Chondrocyte (in vitro differentiated cells): ENCODE measurements around the gene RABL6. TPM values are rescaled to one million over a fixed set of nuclear protein-coding genes. Genes with fewer than 3 reads are reported as not detected.

ENCODE experiments used
- DNase-seq: peaks from one replicate; pipeline ENCODE4 v3.0.0; 2021; ENCODE audit warnings: mixed read lengths, low spot score
- H3K27ac Mint-ChIP-seq: one replicate; pipeline ENCODE4 v1.8.0; 2021; ENCODE audit warnings: mild to moderate bottlenecking, moderate library complexity, mixed read lengths; ENCODE audit not compliant: unreplicated experiment
- H3K27me3 Mint-ChIP-seq: 2 replicates; pipeline ENCODE4 v1.8.0; 2021; ENCODE audit warnings: low read depth, mixed read lengths
- H3K36me3 Mint-ChIP-seq: 2 replicates; pipeline ENCODE4 v1.8.0; 2021; ENCODE audit warnings: low read depth, mixed read lengths
- H3K4me1 Mint-ChIP-seq: 2 replicates; pipeline ENCODE4 v1.8.0; 2021; ENCODE audit warnings: low read depth, mild to moderate bottlenecking, mixed read lengths
- H3K4me3 Mint-ChIP-seq: one replicate; pipeline ENCODE4 v1.8.0; 2021; ENCODE audit warnings: mild to moderate bottlenecking, moderate library complexity, mixed read lengths; ENCODE audit not compliant: unreplicated experiment
- H3K9me3 Mint-ChIP-seq: 2 replicates; pipeline ENCODE4 v1.8.0; 2021; ENCODE audit warnings: low read depth, mixed read lengths
- total RNA-seq: library from RNA; stranded (reverse); gene quantifications from 3 replicates; pipeline ENCODE4 v1.2.1, GENCODE V29; 2021
- TF ChIP-seq, protein P1 (sequence below): fragments of 200-600 bp; sonication (generic); IDR thresholded peaks from 2 replicates; pipeline ENCODE4 v1.5.0; 2021; ENCODE audit warnings: antibody characterized with exemption, mild to moderate bottlenecking, moderate library complexity

The RABL6 gene
- total RNA-seq, 1 donor from 2014 or later: 61.5 TPM

- TF ChIP-seq, protein P1, sequence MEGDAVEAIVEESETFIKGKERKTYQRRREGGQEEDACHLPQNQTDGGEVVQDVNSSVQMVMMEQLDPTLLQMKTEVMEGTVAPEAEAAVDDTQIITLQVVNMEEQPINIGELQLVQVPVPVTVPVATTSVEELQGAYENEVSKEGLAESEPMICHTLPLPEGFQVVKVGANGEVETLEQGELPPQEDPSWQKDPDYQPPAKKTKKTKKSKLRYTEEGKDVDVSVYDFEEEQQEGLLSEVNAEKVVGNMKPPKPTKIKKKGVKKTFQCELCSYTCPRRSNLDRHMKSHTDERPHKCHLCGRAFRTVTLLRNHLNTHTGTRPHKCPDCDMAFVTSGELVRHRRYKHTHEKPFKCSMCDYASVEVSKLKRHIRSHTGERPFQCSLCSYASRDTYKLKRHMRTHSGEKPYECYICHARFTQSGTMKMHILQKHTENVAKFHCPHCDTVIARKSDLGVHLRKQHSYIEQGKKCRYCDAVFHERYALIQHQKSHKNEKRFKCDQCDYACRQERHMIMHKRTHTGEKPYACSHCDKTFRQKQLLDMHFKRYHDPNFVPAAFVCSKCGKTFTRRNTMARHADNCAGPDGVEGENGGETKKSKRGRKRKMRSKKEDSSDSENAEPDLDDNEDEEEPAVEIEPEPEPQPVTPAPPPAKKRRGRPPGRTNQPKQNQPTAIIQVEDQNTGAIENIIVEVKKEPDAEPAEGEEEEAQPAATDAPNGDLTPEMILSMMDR: no peak
- Mint-ChIP-seq H3K9me3 (peaks cover 11% of the 10 kb centered on the region), H3K4me3 (no peak overlapping the region), H3K4me1 (peaks cover 2% of the 10 kb centered on the region), H3K27me3 (peaks cover 16% of the 10 kb centered on the region), H3K27ac (no peak overlapping the region), H3K36me3 (peaks cover 1% of the 10 kb centered on the region)
- DNase-seq: peak; percentile 13
These were observed 35.8 kb upstream of the RABL6 start for GRCh38 chr9:136771907-136772415.

DNA sequence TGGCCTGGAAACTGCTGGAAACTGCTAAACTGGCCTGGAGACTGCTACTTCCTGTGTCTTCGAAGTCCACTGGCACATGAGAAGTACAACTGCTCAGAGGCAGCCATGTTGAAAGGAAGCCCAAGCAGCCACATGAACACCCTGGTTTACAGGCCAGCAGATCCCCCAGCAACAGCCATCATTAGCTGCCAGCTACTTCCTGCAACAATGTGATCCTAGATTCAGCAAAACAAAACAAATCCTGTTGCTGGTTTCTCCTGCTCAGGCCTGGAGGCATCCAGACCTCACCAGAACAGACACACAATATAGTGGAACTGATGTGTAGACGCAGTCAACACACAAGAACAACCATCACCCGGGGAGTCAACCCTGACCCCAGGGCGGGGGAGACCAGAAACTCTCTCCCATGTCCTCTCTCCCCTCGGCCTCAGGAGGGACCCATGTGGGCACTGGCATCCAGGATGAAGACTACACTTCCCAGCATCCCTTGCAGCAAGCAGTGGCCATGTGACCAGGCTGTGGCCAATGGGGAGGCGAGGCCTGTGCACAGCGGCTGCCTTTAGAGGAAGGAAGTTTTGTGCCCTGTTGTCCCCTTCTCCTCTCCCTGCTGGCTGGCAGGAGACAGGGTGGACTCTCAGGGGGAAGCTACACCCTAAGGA, 34.2 kb upstream of the RABL6 start:
- H3K9me3 Mint-ChIP-seq: peaks cover 11% of the 10 kb centered on the region
- TF ChIP-seq, protein P1: no peak
- H3K27ac Mint-ChIP-seq: no peak overlapping the region
- H3K36me3 Mint-ChIP-seq: peaks cover 11% of the 10 kb centered on the region
- H3K4me3 Mint-ChIP-seq: no peak overlapping the region
- DNase-seq: peak; percentile 54
- peaks cover 20% of the 10 kb centered on the region for H3K27me3 Mint-ChIP-seq
- peaks cover 2% of the 10 kb centered on the region for H3K4me1 Mint-ChIP-seq

- Mint-ChIP-seq H3K4me3 (no peak overlapping the region), H3K36me3 (peaks cover 11% of the 10 kb centered on the region), H3K9me3 (peaks cover 11% of the 10 kb centered on the region), H3K4me1 (peaks cover 2% of the 10 kb centered on the region), H3K27ac (no peak overlapping the region), H3K27me3 (peaks cover 28% of the 10 kb centered on the region)
- TF ChIP-seq, protein P1: no peak
- DNase-seq: peak; percentile 55
These were observed 33.2 kb upstream of the RABL6 start for GRCh38 chr9:136774416-136775045.

- TF ChIP-seq, protein P1: no peak
- no peak overlapping the region for H3K4me3 Mint-ChIP-seq
- H3K4me1 Mint-ChIP-seq: peaks cover 2% of the 10 kb centered on the region
- peaks cover 11% of the 10 kb centered on the region for H3K36me3 Mint-ChIP-seq
- H3K27ac Mint-ChIP-seq: no peak overlapping the region
- H3K9me3 Mint-ChIP-seq: peaks cover 11% of the 10 kb centered on the region
- peaks cover 33% of the 10 kb centered on the region for H3K27me3 Mint-ChIP-seq
- DNase-seq: peak; percentile 58
These were observed 32.6 kb upstream of the RABL6 start for GRCh38 chr9:136775191-136775590.

DNA sequence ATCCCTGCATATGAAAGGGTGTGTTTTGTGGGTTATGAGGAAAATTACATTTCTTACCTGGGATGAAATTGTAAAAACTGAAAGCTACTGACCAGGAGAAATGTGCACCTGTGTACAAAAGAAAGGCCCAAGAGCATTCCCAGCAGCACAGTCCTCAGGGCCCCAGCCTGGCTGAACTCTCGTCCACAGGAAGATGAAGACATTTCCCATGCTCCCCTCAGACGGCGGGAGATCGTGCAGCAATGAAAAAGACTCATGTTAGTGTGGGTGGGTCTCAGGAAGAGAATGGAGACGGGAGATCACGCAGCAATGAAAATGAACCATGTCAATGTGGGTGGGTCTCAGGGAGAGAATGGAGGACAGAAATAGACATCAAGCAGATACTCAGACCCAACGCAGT, 30.8 kb upstream of the RABL6 start:
- Mint-ChIP-seq H3K27ac (no peak overlapping the region), H3K27me3 (peaks cover 42% of the 10 kb centered on the region), H3K9me3 (peaks cover 11% of the 10 kb centered on the region), H3K4me1 (no peaks in the 10 kb centered on the region), H3K4me3 (no peak overlapping the region), H3K36me3 (peaks cover 11% of the 10 kb centered on the region)
- no peak for DNase-seq
- TF ChIP-seq, protein P1: no peak
